GM12891 (cell line): Measurements from ENCODE around the gene ZYG11A.

Experiments used
- PAX5 ChIP-seq: IDR thresholded peaks from 2 replicates; pipeline ENCODE4 v1.6.1; 2011; ENCODE audit warnings: low read length, moderate library complexity, mild to moderate bottlenecking; ENCODE audit not compliant: insufficient read depth, severe bottlenecking
- POLR2A ChIP-seq: IDR thresholded peaks from 2 replicates; pipeline ENCODE4 v1.6.1; 2011; ENCODE audit warnings: low read depth, low read length, control low read depth
- POLR2AphosphoS5 ChIP-seq: IDR thresholded peaks from 2 replicates; pipeline ENCODE4 v1.6.1; 2011; ENCODE audit warnings: low read depth, low read length, control low read depth
- POU2F2 ChIP-seq: IDR thresholded peaks from 2 replicates; pipeline ENCODE4 v1.6.1; 2011; ENCODE audit warnings: low read depth, mild to moderate bottlenecking, control low read depth, low read length, moderate library complexity
- SPI1 ChIP-seq: IDR thresholded peaks from 2 replicates; pipeline ENCODE4 v1.6.1; 2011; ENCODE audit warnings: low read depth, low read length, control low read depth
- TAF1 ChIP-seq: IDR thresholded peaks from 2 replicates; pipeline ENCODE4 v1.6.1; 2011; ENCODE audit warnings: low read depth, low read length, control low read depth

DNA sequence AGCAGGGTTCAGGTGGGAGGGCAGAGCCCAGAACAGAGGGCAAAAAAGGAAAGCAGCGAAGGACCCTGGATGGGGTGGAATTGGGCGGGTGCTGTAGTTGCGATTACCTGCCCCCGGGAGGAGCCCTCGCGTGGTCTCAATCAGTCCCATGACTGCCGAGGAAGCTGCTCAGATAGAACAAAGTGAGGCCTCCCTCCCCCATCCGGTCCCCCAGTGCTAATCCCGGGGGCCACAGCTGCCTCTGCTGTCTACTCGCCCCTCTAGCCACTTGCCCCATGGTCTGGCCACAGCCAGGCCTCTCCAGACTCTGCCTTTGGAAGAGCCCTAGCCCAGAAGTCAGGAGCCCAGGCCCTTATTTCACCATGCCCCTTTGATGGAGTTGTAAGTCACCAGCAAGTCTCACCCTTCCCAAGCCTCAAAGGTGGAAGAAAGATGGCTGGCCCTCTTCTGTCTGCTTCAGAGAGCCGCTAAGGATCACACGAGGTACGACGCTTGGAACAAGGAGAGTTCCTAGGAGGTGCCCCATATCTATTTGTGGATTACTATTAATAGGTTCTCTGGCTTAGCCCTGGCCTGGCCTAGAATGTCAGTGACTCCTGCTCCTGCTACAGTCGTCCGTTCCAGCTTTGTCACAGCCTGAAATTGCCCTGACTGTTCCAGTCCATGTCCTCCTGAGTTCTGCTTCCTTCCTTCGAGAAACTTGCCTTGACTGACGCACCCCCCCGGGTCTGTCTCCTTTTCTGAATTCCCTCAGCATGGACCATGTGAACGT, 62.6 kb downstream of the ZYG11A start:
- no peak for TF ChIP-seq POLR2A
- TF ChIP-seq POLR2AphosphoS5 = no peak
- no peak for TF ChIP-seq POU2F2
- TF ChIP-seq SPI1 = no peak
- TF ChIP-seq TAF1 = no peak
- TF ChIP-seq PAX5 = no peak
